Suprapubic skin (tissue), 4 donors: ENCODE measurements around the gene FTSJ1.

Experiments used
- CTCF ChIP-seq, 2 donors: fragments of 200-600 bp in 1 of 2; fragments of 450-650 bp in 1 of 2; sonication (generic) in 1 of 2; IDR thresholded peaks; one replicate each; pipeline ENCODE4 v1.5.1; 2016 to 2019; ENCODE audit warnings: antibody characterized with exemption in 2 of 2, mild to moderate bottlenecking in 1 of 2, moderate library complexity in 1 of 2
- EP300 ChIP-seq: sonication (generic); formaldehyde crosslinking; IDR thresholded peaks from one replicate; pipeline ENCODE4 v1.6.1; 2017; ENCODE audit warnings: antibody characterized with exemption
- POLR2A ChIP-seq, 2 donors: fragments of 450-650 bp; IDR thresholded peaks; one replicate each; pipeline ENCODE4 v1.6.1; 2017; ENCODE audit warnings: antibody characterized with exemption in 2 of 2, mild to moderate bottlenecking in 2 of 2, moderate library complexity in 2 of 2
- POLR2AphosphoS5 ChIP-seq, 3 donors: sonication (generic); formaldehyde crosslinking; IDR thresholded peaks; one replicate each; pipeline ENCODE4 v1.6.1; 2017; ENCODE audit warnings: antibody characterized with exemption in 3 of 3

- TF ChIP-seq POLR2A (IDR thresholded peaks at IDR 0.05) (no peak), CTCF (IDR thresholded peaks at IDR 0.05) (no peak), EP300 (no peak), POLR2AphosphoS5 (IDR thresholded peaks at IDR 0.05) (no peak)
Measured at GRCh38 chrX:48497871-48498270, 21.9 kb downstream of the FTSJ1 start.
